NT2/D1 (cell line): ENCODE results near the gene HMX2.

ENCODE experiments used
- SUZ12 ChIP-seq: IDR thresholded peaks from 2 replicates; pipeline ENCODE4 v1.6.1; 2011; ENCODE audit not compliant: insufficient read length, insufficient read depth; ENCODE audit errors: extremely low read depth
- YY1 ChIP-seq: IDR thresholded peaks from 2 replicates; pipeline ENCODE4 v1.6.1; 2011; ENCODE audit not compliant: insufficient read length, insufficient read depth

DNA sequence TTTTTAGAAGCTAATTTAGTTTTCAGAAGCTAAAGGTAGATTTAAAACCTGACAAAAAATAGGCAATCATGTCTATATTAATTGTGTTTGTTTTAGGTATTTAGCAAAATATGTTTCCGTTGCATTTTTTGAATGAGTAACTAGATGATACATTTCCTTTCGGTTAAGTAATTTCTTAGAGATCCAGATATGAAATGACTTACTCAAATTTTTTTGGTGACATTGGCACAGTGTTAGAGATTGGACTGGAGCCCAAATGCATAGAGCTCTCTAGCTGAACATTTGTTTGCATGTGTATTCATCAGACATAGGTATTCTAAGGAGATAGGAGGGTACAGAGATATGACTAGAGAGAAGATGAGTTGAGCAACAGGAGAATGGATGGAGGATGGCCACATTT lies 8.1 kb downstream of the HMX2 start:
- TF ChIP-seq YY1 = no peak
- TF ChIP-seq SUZ12 = no peak
